HG03457 (cell line): ENCODE results near the gene SMIM34.
"Not testable (repeated sequence)": the region's sequence is repeated elsewhere in the genome, so short reads cannot be mapped to it uniquely, and the experiment has no call there.

Experiments
- ATAC-seq: cut with Tn5 transposase; IDR thresholded peaks from one replicate; pipeline ENCODE4 v1.9.1; 2021; ENCODE audit warnings: moderate number of reproducible peaks; ENCODE audit not compliant: unreplicated experiment

SMIM34 gene

DNA sequence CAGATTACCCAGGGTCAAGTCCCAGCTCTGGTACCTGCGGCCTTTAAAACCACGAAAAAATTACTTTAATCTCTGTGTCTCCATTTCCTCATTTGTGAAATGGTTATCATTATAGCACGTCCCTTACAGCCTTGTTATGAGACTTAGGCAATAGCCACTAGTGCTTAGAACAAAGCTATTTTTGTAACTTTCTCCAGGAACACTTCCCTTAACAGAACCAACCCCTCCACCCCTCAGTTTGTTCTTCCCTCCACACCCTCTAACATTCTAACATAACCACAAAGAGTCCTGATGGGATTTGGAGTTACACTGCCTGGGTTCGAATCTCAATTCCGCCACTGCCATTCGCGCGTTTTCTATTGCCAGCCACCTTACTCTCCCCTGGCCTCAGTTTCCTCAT is 49.3 kb downstream of the SMIM34 start:
- ATAC-seq = not testable (repeated sequence)

DNA sequence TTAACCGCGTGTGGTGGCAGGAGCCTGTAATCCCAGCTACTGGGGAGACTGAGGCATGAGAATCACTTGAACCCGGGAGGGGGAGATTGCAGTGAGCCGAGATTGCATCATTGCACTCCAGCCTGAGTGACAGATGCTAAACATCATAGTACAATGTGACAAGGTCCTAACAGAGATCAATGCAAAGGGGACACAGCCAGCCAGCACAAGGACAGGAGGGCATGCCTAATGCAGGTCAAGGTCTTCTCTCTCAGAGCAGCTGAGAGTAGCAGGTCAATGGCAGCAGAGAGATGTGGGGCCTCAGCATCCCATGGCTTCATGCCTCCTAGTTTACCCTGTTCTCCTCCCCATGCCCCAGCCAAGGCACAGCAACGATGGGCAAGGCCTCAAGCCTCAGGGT is 51.4 kb downstream of the SMIM34 start:
- no peak for ATAC-seq

DNA sequence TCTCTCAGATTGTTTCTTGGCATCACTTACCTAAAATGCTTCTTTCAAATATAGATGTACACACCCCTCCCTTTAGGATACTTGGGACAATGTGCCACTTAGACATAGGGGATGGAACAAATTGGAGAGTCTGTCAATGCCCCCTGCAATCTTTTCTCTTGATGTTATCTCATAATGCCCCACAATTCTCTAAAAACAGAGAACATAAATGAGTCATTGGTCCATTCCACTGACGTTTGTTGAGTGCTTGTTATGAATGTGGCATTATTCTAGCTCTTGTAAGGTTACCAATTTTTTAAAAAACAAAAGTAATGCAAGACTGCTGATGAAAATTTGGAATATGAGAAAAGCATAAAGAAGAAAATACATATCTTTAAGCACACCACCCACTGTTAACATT is 54.0 kb downstream of the SMIM34 start:
- no peak for ATAC-seq
